Suppressor macrophage treated with lipopolysaccharide for 4 hours (primary cell): ENCODE measurements around the gene P3H3.
A peak's percentile ranks its signal among the peaks of the same experiment; 100 is the strongest.
"Not testable (repeated sequence)": the region's sequence is repeated elsewhere in the genome, so short reads cannot be mapped to it uniquely, and the experiment has no call there.

ENCODE experiments used
- DNase-seq: peaks from one replicate; pipeline ENCODE4 v3.0.0-alpha.2; 2020

P3H3 gene

DNA sequence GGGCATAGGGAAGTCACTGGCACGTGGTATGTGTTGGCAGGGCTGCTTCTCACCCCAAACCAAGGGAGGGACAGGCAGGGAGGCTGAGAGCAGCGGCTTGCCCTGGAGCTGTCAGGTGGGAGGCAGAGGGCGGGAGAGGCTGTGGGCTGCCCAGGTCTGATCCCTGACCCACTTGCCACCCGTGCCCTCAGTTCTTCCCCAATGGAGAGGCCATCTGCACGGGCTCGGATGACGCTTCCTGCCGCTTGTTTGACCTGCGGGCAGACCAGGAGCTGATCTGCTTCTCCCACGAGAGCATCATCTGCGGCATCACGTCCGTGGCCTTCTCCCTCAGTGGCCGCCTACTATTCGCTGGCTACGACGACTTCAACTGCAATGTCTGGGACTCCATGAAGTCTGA lies 17.2 kb downstream of the P3H3 start:
- DNase-seq, result no peak

- DNase-seq, result no peak
Measured at GRCh38 chr12:6846316-6846869, 18.2 kb downstream of the P3H3 start.

DNA sequence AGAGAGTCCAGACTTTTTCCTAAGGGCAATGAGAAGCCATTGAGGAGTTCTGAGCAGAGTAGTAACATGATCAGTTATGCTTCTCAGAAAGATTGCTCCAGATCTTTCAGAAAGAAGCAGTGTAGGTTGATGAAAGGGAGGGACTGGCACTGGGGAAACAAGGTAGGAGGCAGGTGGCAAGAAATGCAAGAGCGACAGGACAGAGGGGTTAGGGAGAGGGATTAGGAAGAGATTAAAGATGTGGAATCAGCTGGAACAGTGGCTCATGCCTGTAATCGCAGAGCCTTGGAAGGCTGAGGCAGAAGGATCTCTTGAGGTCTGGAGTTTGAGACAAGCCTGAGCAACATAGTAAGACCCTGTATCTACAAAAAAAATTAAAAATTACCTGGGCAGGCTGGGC lies 19.5 kb downstream of the P3H3 start:
- no peak for DNase-seq

GRCh38 chr12:6849427-6849826 lies 21.2 kb downstream of the P3H3 start:
- DNase-seq, result no peak

- DNase-seq, result no peak
Measured at GRCh38 chr12:6849976-6850560, 21.9 kb downstream of the P3H3 start.

- DNase-seq, result no peak
Measured at GRCh38 chr12:6850796-6851152, 22.6 kb downstream of the P3H3 start.

DNA sequence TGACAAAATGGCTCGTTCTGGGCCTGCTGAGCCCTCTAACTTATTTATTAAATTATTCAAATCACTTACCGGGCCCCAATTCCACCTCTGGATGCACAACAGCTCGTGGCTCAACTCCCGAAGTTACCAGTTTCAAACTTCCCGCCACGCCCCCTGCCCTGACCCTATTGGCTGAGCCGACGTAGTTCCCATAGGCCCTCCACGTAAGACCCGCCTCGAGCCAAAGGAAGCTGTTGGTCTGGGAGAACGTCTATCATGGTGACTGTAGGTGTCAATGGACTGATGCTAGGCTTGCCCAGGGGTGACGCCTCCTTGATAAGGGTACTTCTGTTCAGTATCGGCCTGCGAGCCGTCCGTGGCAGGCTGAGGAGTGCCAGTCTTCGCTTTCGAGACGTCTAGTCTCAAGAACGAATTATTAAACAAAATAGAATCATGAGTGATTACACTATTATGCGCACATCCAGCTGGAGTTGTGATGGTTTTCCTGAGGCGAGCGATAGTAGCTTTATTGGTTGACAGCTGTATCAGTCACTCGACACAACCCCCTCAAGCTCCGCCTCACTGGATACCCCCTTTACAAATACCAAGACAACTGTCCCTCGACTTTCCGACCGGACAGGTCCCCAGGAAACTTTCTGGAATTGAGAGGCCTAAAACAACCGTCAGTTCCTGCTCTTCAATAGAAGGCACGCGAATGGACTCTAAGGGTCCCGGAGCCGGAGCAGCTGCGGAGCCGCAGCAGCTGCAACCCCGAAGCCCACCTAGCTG lies 23.1 kb downstream of the P3H3 start, which contains the start of gene CDCA3:
CDCA3 (minus strand) TSS at position 134 of the 768 bp plus-strand sequence. CDS start 334 bp downstream, outside the sequence.
- peak; percentile 98 for DNase-seq

DNA sequence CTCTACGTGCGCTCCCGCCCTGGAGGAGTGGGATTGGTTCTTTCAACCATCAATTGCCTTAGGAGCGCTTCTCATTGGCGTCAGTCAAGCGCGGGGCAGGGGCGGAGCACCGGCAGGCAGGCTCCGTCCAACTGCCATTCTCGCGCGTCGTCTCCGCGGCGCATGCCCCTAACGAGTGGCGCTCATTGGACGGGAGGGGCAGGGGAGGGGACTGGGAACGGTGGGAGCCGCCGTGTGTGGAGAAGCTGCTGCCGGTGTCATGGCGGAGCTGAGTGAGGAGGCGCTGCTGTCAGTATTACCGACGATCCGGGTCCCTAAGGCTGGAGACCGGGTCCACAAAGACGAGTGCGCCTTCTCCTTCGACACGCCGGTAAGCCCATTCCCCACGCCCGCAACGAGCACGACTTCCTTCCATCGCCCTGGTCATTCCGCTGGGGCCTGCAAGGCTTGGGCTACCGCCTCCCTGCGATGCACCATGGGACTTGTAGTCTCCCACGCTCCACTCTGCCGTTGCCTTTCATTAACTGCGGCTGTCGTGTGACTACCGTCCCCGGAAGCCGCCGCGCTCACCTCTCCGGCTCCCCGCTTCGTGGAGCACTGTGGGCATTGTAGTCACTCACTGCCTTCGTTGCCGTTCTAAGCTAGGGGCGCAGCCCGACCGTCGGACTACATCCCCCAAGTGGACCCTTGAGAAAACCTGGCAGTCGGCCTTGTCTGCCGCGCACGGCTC lies 23.9 kb downstream of the P3H3 start, which contains the start of gene USP5:
USP5 (plus strand) TSS at position 230 of the 730 bp plus-strand sequence; CDS start at position 260, 30 bp downstream.
- peak; percentile 100 for DNase-seq

DNA sequence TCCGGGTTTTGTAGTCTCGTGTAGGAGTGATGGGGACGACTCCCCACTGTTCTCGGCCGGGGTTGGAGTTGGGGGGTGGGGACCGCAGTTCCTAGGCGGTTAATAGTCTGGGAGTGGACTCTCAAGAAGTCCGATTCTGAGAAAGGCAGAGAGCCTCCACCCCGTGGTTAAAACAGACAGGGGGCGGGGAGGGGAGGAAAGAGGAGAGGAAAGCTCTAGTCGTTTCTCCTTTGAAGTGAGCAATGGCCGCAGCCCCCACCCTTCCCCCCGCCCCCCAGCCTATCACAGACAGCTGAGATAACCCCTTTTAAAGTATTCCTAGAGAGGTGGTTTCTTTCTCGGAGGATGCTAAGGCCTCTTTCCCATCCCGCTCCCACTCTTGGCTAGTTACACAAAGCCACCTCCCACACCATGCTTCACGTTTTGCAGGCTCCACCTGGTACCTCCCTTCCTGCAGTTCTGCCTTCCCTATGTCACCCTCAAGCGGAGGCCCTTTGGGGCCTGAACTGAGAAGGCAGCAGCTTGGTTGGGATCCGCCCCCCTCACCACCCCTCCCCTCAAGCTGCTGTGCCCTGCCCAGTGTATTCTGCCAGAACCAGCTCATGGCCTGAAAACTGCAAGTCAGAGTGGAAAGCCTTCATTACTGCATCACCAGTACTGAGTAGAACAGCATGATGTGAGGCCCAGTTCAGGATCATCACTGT lies 24.6 kb downstream of the P3H3 start:
- no peak for DNase-seq

GRCh38 chr12:6853626-6854025 lies 25.4 kb downstream of the P3H3 start:
- no peak for DNase-seq

DNA sequence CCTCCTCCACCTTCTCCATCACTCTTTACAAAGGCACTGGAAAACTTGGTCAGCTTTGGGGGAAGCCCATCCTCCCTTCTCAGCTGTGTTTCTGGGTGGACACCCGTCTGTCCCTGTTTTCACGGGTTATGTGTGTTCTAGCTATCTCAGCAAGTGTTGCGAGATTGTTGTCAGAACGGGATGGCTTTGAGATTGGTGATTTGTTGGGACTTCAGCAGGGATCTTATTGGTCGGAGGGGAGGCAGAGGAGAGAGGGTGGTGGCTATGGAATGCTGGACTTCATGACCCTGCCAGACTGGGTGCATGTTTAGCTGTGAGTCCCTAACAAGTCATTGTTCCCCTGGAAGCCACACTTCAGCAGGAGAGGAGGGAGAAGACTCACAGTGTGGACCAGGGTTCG lies 25.8 kb downstream of the P3H3 start:
- DNase-seq, result no peak

- no peak for DNase-seq
Measured at GRCh38 chr12:6855322-6855721, 27.1 kb downstream of the P3H3 start.

- no peak for DNase-seq
Measured at GRCh38 chr12:6858799-6859198, 30.6 kb downstream of the P3H3 start.

GRCh38 chr12:6860116-6860515 lies 31.9 kb downstream of the P3H3 start:
- no peak for DNase-seq

GRCh38 chr12:6860942-6861341 lies 32.7 kb downstream of the P3H3 start:
- DNase-seq, result no peak

GRCh38 chr12:6861391-6861790 lies 33.2 kb downstream of the P3H3 start:
- no peak for DNase-seq

DNA sequence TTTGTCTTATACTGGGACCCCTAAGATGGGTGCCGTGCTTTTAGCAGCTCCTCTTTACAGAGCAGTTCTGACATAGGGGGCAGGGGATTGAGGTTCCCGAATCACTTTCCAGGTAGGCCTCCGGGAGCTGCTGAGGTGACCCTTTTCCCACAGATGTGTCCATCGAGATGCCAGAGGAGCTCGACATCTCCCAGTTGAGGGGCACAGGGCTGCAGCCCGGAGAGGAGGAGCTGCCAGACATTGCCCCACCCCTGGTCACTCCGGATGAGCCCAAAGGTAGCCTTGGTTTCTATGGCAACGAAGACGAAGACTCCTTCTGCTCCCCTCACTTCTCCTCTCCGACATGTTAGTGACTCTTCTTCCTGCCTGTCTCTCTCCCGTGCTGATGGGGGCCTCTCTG lies 34.8 kb downstream of the P3H3 start:
- DNase-seq, result no peak

DNA sequence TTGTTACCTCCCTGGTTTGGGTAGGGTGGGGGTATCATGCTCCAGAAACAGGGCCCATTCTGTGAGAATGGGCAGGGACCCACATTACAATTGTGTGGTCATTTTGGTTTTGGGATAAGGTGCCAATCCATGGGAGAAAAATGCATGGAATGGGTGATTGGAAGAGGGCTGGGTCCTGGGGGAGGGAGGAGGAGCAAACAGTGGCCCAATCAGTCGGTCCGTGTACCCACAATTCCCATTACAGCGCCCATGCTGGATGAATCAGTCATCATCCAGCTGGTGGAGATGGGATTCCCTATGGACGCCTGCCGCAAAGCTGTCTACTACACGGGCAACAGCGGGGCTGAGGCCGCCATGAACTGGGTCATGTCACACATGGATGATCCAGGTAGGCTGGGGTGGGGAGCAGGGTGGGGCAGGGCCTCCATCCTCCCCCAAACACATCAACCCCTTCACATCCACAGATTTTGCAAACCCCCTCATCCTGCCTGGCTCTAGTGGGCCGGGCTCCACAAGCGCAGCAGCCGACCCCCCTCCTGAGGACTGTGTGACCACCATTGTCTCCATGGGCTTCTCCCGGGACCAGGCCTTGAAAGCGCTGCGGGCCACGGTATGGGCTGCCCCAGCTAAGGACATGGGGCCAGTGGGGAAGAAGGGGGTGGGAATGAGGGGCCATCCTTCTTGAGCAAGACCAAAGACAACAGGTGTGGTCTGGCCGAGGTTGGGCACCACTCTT lies 35.5 kb downstream of the P3H3 start:
- no peak for DNase-seq

- not testable (repeated sequence) for DNase-seq
Measured at GRCh38 chr12:6865307-6865706, 37.1 kb downstream of the P3H3 start.

- DNase-seq, result no peak
Measured at GRCh38 chr12:6866163-6866919, 38.1 kb downstream of the P3H3 start.

- DNase-seq, result no peak
Measured at GRCh38 chr12:6866920-6867412, 38.8 kb downstream of the P3H3 start.
